AG09309 (cell line): Measurements from ENCODE around the gene LIF.

ENCODE experiments used
- DNase-seq: peaks from one replicate; pipeline ENCODE4 v3.0.0-alpha.2; 2010; ENCODE audit warnings: low read depth
- H3K4me3 ChIP-seq: 2 replicates; pipeline ENCODE4 v1.5.1; 2011; ENCODE audit warnings: mild to moderate bottlenecking, low read depth, low read length, moderate library complexity; ENCODE audit not compliant: control insufficient read depth
- CTCF ChIP-seq: IDR thresholded peaks from 2 replicates; pipeline ENCODE4 v1.5.1; 2011; ENCODE audit warnings: mild to moderate bottlenecking, low read depth, low read length, inconsistent platforms; ENCODE audit not compliant: insufficient read depth, control insufficient read depth; ENCODE audit errors: missing control alignments

Gene LIF

GRCh38 chr22:30250039-30250565, 3.5 kb upstream of the LIF start:
- DNase-seq = no peak
- no peak for TF ChIP-seq CTCF
- no peak overlapping the region for H3K4me3 ChIP-seq

- H3K4me3 ChIP-seq = no peak overlapping the region
- TF ChIP-seq CTCF = no peak
- no peak for DNase-seq
These were observed 2.8 kb upstream of the LIF start for GRCh38 chr22:30249049-30250038.

- no peak for DNase-seq
- TF ChIP-seq CTCF = no peak
- no peak overlapping the region for H3K4me3 ChIP-seq
These were observed 1.9 kb upstream of the LIF start for GRCh38 chr22:30248484-30248883.

GRCh38 chr22:30247974-30248373, 1.4 kb upstream of the LIF start:
- H3K4me3 ChIP-seq = no peak overlapping the region

GRCh38 chr22:30247561-30247960, 1.0 kb upstream of the LIF start:
- no peak for TF ChIP-seq CTCF
- no peak overlapping the region for H3K4me3 ChIP-seq
- no peak for DNase-seq

More at GRCh38 chr22:30247974-30248373, 1.4 kb upstream of the LIF start:
- no peak for TF ChIP-seq CTCF
- no peak for DNase-seq

- H3K4me3 ChIP-seq = peak overlapping the region; percentile 39
- no peak for TF ChIP-seq CTCF
- no peak for DNase-seq
These were observed 336 bp upstream of the LIF start for GRCh38 chr22:30246814-30247376.
